Left colon (tissue), 2 donors: Measurements from ENCODE around the gene SLC23A3. TPM values are rescaled to one million over a fixed set of nuclear protein-coding genes. Genes with fewer than 3 reads are reported as not detected.

ENCODE experiments used
- ATAC-seq: fragments of 200-7000 bp; cut with Tn5 transposase; one replicate; pipeline ENCODE4 v1.9.1; 2020; ENCODE audit warnings: mild to moderate bottlenecking, moderate library complexity
- DNase-seq, 2 donors: peaks; one replicate each; pipeline ENCODE4 v3.0.0-alpha.2; 2020
- intact Hi-C, 2 donors: fragments of 100-400 bp; cut with DNase I in 1 of 2; cut with micrococcal nuclease in 1 of 2; formaldehyde crosslinking; loops; one replicate each; pipeline versions ENCODE4 v1.11.2 to v1.14.0; 2022; cut with DNase I, micrococcal nuclease
- long read RNA-seq: library from polyadenylated mRNA; unstranded; transcript quantifications from one replicate; pipeline ENCODE4 v2.0.0, GENCODE V29; 2021
- total RNA-seq, 2 donors: library from RNA; stranded (reverse); fragmentation: NEBNext Ultra II Directional; extraction: Animal tissue kit (Norgen Biotek cat#: 25700); gene quantifications; one replicate each; pipeline ENCODE4 v1.2.1, GENCODE V29; 2021
- donor health status: DM: no; HTN: no; CAD: no.
- donor health status: DM: yes; HTN: yes; CAD: no.

The SLC23A3 gene, protein sequence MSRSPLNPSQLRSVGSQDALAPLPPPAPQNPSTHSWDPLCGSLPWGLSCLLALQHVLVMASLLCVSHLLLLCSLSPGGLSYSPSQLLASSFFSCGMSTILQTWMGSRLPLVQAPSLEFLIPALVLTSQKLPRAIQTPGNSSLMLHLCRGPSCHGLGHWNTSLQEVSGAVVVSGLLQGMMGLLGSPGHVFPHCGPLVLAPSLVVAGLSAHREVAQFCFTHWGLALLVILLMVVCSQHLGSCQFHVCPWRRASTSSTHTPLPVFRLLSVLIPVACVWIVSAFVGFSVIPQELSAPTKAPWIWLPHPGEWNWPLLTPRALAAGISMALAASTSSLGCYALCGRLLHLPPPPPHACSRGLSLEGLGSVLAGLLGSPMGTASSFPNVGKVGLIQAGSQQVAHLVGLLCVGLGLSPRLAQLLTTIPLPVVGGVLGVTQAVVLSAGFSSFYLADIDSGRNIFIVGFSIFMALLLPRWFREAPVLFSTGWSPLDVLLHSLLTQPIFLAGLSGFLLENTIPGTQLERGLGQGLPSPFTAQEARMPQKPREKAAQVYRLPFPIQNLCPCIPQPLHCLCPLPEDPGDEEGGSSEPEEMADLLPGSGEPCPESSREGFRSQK
- total RNA-seq: 1 to 10 TPM; 5.1 to 6.1 TPM
- long read RNA-seq, partial matches to known transcripts: 2 of 4 reads
- long read RNA-seq, other reads (novel, unspliced or antisense): 0 of 4 reads

DNA sequence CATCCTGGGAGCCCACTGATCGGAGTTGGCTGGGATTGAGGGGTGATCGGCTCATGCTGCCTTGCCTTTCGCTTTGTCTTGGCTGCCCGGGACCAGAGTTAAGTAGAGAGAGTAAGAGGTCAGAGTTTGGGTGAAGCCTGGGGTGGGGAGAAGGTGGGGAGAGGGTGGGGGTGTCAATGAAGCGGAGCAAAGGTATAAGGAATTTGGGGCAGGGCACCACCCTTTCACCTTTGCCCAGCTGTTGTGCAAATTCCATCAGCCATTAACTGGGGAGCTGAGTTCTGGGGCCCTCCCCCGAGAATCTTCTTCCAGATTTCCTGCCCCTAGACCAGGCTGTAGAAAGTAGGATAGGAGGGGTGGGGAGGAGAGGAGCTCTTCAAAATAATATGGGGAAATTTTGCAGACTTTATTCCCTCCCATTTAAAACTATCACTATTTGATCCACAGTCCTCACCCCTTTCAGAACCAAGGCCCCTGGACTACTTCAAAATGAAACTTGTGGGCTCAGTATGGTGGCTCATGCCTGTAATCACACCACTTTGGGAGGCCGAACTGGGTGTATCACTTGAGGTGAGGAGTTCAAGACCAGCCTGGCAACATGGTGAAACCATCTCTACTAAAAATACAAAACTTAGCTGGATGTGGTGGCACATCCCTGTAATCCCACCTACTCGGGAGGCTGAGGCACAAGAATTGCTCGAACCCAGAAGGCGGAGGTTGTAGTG is at the start of gene SLC23A3:
Gene SLC23A3, minus strand, starts transcription at position 100 of the 725 bp plus-strand sequence. Its CDS starts 45 bp downstream, at position 55.
- intact Hi-C loops: loop anchor here in 1 of 2 donors (10.0 kb wide), 1 partner anchor 125 kb away; no protein-coding TSS in a partner anchor
- DNase-seq: no peak
- ATAC-seq: peak; percentile 69

DNA sequence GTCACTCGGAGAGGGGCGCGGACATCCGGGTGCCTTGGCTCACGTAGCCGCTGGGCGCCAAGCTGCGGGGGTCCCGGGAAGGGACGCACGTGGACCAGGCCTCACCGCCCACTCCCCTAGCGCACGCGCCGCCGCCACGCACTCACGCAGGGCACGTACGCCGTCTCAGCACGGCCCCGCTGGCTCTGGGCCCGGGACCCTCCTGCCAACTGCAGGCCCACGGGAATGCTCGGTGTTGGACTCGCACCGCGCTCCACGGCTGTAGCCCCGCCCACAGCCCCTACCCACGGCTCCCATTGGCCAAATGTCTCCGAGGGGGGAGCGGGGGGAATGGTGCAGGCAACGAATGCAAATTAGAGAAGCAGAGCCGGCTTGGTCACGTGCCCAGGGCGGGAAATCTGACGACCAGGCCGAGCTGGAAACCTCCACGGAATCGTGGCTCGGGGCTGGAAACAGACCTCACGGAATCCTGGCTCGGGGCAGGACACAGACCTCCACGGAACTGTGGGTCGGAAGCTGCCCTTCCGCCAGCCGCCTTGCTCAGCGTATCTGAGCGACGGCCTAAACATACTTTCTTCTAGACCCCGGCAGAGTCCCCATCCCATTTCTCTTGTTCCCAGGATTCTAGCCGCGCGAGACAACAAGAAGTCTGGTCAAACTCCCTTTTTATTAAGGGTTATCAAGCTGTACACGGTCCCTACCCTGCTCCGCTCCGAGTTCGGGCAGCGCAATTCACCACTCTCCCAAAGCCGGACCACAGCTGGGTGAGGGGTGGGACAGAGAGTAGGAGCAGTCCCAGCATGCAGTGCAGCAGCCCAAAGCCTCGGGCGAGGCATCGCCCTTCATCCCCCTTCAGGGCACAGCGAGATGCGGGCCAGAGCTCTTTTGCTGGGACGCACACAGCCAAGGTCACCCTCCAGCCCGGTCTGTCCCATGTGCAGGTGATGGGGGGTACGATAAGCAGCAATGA is 49.2 kb upstream of the SLC23A3 start, which contains the start of gene ABCB6:
Gene ABCB6, minus strand, starts transcription at position 227 of the 970 bp plus-strand sequence. CDS start 285 bp downstream, outside the sequence.
- DNase-seq: peak; percentile 96
- ATAC-seq: peak; percentile 81
- intact Hi-C loops: no loop called here

DNA sequence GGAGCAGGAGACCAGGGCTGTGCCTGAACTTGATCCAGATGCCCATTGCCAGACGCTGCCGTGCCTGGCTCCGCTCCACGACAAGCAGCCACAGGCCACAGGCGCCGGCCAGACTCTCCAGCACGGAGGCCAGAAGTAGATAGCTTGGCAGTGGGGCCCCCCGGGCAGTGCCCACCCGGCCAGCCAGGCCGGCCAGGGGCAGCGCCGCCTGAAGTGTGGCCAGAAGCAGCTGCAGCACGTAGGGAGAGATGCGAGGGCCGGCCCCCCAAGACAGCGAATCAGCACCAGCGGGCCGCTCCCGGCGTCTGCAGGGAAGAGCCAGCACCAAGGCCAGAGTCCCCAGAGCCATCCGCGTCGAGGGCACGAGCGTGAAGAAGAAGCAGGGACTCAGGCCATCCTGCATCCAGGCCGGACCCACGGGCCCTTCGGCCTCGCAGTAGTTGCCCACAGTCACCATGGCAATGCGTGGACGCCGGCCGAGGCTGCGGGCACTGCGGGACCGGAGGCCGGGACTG is 48.4 kb upstream of the SLC23A3 start:
- intact Hi-C loops: no loop called here
- ATAC-seq: peak; percentile 61

DNA sequence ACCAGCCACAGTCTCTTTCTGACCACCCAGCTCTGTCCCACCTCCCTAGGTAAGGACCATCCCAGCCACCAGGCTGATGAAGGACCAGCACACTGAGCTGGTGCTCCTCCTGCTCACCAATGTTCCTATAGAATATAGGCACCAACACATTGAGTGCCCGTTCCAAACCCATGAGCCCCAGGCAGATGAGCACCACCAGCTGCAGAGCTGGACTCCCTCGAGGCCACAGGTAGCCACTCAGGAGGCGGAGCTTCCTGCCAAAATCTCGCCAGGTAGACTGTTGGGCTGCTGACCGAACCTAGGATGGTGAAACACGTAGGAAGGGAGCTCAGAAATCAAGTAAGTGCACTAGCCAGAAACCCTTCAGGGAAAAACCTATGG is 46.7 kb upstream of the SLC23A3 start:
- intact Hi-C loops: no loop called here
- no peak for DNase-seq

More for the DNA sequence above, 48.4 kb upstream of the SLC23A3 start:
- DNase-seq: peak; percentile 70 to 78

DNA sequence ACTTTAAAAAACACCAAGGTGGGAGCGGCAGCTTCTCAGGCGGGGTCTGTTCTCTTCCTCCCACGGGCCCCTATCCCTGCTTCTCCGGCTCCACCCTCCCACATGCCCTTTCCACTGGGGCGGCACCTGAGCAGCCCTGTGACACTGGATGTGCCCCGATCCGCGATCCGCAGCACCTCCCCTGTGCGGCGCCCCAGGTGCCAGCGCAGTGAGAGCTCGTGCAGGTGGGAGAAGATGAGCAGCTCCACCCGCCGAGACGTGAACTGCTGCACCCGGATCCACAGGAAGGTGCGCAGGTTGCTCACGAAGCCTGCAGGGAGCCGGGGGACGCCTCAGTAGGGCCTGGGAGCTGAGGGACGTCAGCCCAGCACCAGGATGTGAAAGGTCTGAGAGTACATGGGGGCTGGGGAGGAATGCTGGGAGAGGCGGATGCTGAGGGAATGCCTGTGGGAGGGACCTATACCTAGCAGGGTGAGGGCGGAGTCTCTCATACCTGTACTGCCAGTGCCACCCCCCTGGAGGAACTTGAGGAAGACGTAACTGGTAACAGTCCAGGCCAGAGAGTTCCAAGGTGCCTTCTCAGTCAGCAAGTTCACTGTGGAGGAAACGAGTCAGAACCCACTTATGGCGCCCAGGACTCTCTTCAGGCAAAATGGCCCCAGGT is 46.2 kb upstream of the SLC23A3 start:
- intact Hi-C loops: no loop called here
- ATAC-seq (no peak), DNase-seq (no peak)

More for the DNA sequence above, 46.7 kb upstream of the SLC23A3 start:
- no peak for ATAC-seq

DNA sequence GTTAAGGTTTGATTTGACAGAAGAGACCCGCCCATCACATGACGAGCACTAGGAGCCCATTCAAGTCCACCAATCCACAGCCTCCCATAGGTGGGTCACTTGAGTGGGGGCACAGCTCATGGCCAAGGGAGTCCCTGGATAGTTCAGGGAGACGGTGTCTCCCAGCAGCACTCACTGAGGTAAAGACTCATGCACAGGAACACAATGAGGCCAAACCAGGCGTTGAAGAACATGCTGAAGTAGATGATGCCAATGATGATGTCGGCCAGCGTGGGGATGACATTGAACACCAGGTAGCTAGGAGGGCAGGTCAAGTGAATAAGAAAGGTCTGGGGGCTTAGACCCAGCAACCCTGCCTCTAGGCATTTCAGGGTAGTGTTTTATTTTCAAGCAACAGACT is 45.0 kb upstream of the SLC23A3 start:
- intact Hi-C loops: no loop called here
- DNase-seq: no peak
- ATAC-seq: no peak

DNA sequence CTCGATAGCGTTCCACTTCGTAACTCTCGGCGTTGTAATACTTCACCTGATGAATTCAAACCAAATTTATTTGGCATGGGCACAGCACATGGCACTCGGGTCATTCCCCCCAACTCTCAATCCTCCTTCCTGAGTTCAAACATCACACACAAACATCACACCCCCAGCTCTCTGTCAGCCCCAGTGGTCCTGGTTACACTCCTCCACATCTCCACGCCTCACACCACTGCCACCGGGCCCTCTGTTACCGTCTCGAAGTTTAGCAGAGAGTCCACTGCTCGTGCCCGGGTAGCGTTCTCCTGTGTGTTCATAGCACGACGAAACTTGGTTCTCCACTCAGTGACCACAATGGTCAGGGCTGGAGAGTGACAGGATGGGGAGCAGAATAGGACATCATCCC is 44.3 kb upstream of the SLC23A3 start:
- DNase-seq (no peak), ATAC-seq (no peak)
- intact Hi-C loops: no loop called here

DNA sequence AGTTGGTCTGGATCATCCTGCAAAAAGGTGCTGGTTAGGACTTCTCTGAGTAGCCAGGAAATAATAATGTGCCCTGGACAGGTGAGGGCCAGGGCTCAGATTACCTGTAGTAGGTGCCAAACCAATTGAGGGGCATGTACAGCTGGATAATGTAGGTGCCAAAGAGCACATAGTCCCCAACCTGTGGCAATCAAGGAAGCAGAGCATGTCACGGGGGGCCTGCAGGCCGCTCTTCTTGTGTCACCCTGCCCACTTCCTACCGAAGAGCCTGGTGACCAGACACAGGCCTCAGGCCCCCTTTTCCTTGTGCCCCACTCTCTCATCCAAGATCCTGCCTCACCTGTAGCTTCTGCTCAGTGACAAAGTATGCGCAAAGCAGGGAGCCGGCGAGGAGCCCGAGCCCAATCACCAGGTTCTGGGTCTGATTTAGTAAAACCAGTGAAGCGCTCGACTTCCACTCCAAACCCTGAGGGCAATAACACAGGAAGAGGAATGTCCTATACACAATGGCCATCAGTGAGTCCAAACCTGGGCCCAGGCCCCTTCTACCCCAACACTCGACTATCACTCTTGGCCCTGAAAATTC is 43.8 kb upstream of the SLC23A3 start:
- no peak for DNase-seq
- no peak for ATAC-seq
- intact Hi-C loops: no loop called here

DNA sequence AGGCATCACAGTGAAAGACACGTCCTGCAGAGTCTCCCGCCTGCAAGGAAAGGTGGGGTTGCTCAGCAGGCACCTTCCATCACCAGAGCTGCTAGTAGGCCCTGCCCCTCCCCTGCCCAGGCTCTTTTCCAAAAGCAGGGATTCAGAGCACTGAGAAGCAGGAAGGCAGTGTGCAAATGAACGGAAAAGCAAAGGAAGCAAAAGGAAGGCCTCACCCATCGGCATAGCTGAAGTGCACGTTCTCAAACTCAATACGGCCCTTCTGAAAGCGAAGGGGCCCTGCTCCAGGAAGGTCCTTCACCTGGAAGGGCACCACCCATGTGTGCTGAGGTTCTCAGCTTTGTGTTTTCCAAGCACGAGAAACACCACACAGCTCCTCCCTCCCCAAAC is 43.2 kb upstream of the SLC23A3 start:
- no peak for ATAC-seq
- DNase-seq: no peak
- intact Hi-C loops: no loop called here

DNA sequence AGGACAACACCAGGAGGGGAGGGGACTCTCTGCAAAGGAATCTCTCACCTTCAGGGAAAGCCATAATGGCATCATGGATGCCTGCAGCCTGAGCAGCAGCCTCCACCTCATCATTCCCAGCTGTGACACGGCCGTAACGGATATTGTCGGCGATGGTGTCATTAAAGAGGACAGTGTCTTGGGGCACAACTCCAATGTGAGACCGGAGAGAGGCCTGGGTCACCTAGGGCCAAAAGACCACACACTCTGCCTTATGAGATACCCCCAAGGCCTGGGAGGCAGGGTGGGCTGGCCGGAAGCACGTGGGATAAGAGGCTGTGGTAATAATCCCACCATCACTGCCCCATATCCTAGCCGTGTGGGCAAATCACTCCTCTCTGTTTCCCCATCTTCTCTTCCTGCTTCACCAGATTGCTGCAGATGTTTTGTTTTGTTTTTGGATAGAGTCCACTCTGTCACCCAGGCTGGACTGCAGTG is 41.1 kb upstream of the SLC23A3 start:
- ATAC-seq: no peak
- intact Hi-C loops: no loop called here
- no peak for DNase-seq

DNA sequence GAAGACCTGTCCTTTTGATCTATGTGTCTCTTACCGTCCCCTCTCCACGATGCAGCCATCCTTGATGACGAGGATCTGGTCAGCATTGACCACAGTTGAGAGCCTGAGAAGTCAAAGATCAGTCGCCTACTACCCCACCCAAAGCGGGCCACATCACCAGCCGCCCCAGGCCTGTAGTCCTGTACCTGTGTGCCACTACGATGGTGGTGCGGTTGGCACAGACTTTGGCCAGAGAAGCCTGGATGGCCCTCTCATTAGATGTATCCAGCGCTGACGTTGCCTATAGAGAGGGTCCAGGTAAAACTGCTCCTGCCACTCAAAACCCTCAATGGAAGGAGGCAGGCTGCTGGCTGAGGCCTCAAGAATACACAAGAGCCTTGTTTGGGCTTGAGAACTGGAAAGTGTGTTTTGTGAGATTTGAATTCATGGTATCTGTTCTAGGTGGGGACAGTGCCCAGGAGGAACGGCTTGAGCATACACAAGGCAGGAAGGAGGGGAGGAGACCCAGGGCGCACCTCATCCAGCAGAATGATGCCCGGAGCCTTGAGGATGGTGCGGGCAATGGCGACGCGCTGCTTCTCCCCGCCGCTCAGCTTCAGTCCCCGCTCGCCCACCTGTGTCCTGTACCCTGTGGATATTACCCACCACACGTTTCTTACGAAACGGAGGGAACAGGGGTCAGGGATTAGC is 40.5 kb upstream of the SLC23A3 start:
- intact Hi-C loops: no loop called here
- no peak for DNase-seq
- no peak for ATAC-seq

DNA sequence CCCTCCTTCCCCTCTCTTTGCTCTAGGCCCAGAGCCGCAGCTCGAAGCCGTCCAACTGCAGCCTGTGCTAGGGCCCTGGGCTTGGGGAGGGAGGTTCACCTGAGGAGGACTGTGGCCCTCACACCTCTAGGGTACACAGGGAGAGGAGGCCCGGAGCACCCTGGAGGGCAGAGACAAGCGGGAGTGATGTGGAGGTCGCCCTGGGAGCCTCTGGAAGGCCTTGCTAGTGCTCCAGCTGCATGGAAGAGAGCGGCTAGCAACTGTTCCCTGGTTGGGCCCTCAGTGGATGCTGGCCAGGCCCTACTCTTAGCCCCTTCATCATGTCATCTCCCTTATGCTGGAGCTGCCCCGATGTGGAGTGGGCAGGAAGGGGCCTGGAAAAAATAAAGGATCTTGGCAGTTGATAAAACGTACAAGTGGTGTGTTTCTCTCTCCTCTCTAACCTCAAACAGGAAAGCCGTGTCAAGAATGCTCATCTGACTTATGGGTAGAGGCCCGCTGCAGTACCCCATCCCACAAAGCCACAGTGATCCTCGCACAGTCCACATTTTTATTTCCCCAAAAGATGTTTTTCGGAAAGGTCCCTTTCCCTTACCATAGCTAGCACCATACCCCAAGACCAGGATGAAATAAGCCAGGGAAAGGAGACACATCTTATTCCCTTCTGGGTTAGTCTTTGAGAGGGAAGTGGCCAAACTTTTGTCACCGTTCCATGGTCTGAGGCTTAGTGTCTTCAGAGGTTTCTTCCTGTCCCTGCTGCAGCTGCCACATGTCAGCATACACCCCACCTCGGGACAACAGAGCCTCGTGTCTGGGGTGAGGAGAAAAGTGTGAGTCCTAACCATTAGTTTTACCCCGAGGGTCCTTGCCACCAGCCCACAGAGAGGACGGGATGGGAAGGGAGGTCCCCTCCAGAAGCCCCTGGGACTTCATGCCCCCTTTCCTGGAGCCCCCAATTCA is 39.7 kb upstream of the SLC23A3 start:
- no peak for DNase-seq
- intact Hi-C loops: no loop called here
- ATAC-seq: no peak

DNA sequence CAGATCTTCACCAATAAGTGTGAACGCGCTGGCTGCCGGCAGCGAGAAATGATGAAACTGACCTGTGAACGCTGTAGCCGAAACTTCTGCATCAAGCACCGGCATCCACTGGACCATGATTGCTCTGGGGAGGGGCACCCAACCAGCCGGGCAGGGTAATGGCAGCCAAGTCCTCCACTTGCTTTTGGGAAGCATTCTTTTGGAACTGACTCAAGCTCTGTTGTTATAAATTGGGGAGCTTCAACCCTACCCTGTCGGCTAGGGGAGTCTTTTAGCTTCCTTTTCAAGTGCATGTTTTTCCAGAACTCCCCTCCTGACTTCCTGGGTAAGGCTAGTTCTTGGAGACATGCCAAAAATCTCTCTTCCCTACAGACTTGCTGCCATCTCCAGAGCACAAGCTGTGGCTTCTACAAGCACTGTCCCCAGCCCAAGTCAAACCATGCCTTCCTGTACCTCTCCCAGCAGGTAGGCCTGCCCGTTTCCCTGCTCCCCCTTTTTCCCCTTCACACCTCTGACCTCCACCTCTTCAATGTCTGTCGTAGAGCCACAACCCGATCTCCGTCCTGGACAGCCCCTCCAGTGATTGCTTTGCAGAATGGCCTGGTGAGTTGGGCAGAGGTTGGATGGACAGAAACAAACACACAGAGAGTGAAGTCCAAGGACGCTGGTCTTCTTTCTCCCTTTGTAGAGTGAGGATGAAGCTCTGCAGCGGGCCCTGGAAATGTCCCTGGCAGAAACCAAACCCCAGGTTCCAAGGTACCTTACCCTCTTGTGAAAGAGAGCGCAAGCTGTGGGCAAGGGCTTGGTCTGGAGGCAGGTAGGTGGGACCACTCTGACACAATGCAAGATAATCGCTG is 38.3 kb upstream of the SLC23A3 start:
- intact Hi-C loops: no loop called here
- DNase-seq (no peak), ATAC-seq (no peak)

DNA sequence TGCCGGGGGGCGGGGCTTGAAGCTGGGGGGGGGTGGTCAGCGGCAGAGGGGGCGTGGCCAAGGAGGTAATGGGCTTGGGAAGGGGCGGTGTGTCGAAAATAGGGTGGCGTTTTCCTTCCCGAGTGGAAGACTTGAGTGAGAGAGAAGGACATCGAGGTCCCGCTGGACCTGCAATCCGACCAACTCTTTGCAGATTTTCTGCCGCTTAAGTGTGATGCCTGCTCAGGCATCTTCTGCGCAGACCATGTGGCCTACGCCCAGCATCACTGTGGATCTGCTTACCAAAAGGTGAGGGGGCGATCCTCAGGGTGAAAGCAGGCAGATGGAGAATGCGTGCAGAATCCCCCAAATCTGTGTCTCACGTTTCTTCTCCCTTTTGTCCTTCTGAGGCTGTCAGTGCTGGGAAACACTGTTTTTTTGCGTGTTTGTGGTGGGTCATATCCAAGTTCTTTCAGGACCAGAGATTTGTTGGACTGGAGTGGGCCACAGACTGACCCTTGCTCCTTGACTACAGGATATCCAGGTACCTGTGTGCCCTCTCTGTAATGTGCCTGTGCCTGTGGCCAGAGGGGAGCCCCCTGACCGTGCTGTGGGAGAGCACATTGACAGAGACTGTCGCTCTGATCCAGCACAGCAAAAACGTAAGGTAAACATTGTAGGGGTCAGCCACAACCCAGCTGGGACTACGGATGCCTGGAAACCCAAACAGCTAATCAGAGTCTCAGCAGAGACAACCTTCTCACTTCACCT is 37.5 kb upstream of the SLC23A3 start:
- intact Hi-C loops: no loop called here
- DNase-seq: no peak
- ATAC-seq: no peak
